Liver (tissue), 9 donors: ENCODE data around the gene CXCL11. TPM values are rescaled to one million over a fixed set of nuclear protein-coding genes. Genes with fewer than 3 reads are reported as not detected.
"Not testable (repeated sequence)": the region's sequence is repeated elsewhere in the genome, so short reads cannot be mapped to it uniquely, and the experiment has no call there.

Source experiments
- DNase-seq: peaks from one replicate; pipeline ENCODE4 v3.0.0-alpha.2; 2017; ENCODE audit warnings: low spot score
- H3K27ac ChIP-seq, 2 donors: one replicate each; pipeline ENCODE4 v1.7.0; 2013; ENCODE audit warnings: inconsistent platforms in 2 of 2, low read length in 2 of 2, control low read depth in 1 of 2, low read depth in 1 of 2, mild to moderate bottlenecking in 1 of 2
- H3K27me3 ChIP-seq, 4 donors: one replicate each; pipeline versions ENCODE4 v1.6.1 to v1.7.0; 2013; ENCODE audit warnings: low read length in 3 of 4, inconsistent platforms in 1 of 4, mild to moderate bottlenecking in 1 of 4, moderate library complexity in 1 of 4; ENCODE audit not compliant: control insufficient read depth in 4 of 4, insufficient read depth in 4 of 4
- H3K36me3 ChIP-seq, 4 donors: one replicate each; pipeline versions ENCODE4 v1.6.1 to v1.7.0; 2013; ENCODE audit warnings: low read length in 3 of 4, mild to moderate bottlenecking in 3 of 4, low read depth in 1 of 4, moderate library complexity in 1 of 4; ENCODE audit not compliant: control insufficient read depth in 4 of 4, insufficient read depth in 3 of 4
- H3K4me1 ChIP-seq, 4 donors: one replicate each; pipeline versions ENCODE4 v1.6.1 to v1.7.0; 2013; ENCODE audit warnings: low read length in 3 of 4, mild to moderate bottlenecking in 3 of 4, moderate library complexity in 1 of 4; ENCODE audit not compliant: control insufficient read depth in 4 of 4, insufficient read depth in 4 of 4
- H3K4me3 ChIP-seq, 3 donors: one replicate each; pipeline versions ENCODE4 v1.6.1 to v1.7.0; 2013; ENCODE audit warnings: low read length in 3 of 3, control low read depth in 1 of 3, low read depth in 1 of 3, mild to moderate bottlenecking in 1 of 3
- H3K9ac ChIP-seq, 2 donors: one replicate each; pipeline ENCODE4 v1.7.0; 2013; ENCODE audit warnings: low read length in 2 of 2, mild to moderate bottlenecking in 2 of 2, moderate library complexity in 2 of 2, control low read depth in 1 of 2, low read depth in 1 of 2
- H3K9me3 ChIP-seq, 4 donors: one replicate each; pipeline versions ENCODE4 v1.6.1 to v1.7.0; 2013; ENCODE audit warnings: low read length in 3 of 4; ENCODE audit not compliant: control insufficient read depth in 4 of 4
- ATF3 ChIP-seq: IDR thresholded peaks from 2 replicates; pipeline ENCODE4 v1.6.1; 2016; ENCODE audit warnings: antibody characterized with exemption
- EGR1 ChIP-seq, 2 donors: IDR thresholded peaks; 2 replicates each; pipeline ENCODE4 v1.6.1; 2016 to 2018; ENCODE audit warnings: antibody characterized with exemption in 2 of 2, low read depth in 2 of 2
- FOXA1 ChIP-seq: IDR thresholded peaks from 2 replicates; pipeline ENCODE4 v1.6.1; 2016; ENCODE audit warnings: antibody characterized with exemption
- FOXA2 ChIP-seq: IDR thresholded peaks from 2 replicates; pipeline ENCODE4 v1.6.1; 2016; ENCODE audit warnings: antibody characterized with exemption
- GABPA ChIP-seq, 2 donors: IDR thresholded peaks in 1 of 2; conservative IDR thresholded peaks in 1 of 2; 2 replicates each; pipeline ENCODE4 v1.6.1; 2016; ENCODE audit warnings: antibody characterized with exemption in 2 of 2, mild to moderate bottlenecking in 1 of 2, moderate library complexity in 1 of 2
- HNF4G ChIP-seq: IDR thresholded peaks from 2 replicates; pipeline ENCODE4 v1.6.1; 2016; ENCODE audit warnings: antibody characterized with exemption
- JUND ChIP-seq, 2 donors: IDR thresholded peaks; 2 replicates each; pipeline ENCODE4 v1.6.1; 2016; ENCODE audit warnings: antibody characterized with exemption in 2 of 2
- NR2F2 ChIP-seq: IDR thresholded peaks from 2 replicates; pipeline ENCODE4 v1.6.1; 2016; ENCODE audit warnings: antibody characterized with exemption
- RAD21 ChIP-seq, 2 donors: IDR thresholded peaks; 2 replicates each; pipeline ENCODE4 v1.6.1; 2016; ENCODE audit warnings: antibody characterized with exemption in 2 of 2, mild to moderate bottlenecking in 2 of 2
- REST ChIP-seq: IDR thresholded peaks from 2 replicates; pipeline ENCODE4 v1.6.1; 2016; ENCODE audit warnings: antibody characterized with exemption, mild to moderate bottlenecking
- RXRA ChIP-seq, 2 donors: IDR thresholded peaks; 2 replicates each; pipeline ENCODE4 v1.6.1; 2017 to 2018; ENCODE audit warnings: antibody characterized with exemption in 2 of 2, mild to moderate bottlenecking in 1 of 2
- SP1 ChIP-seq: IDR thresholded peaks from 2 replicates; pipeline ENCODE4 v1.6.1; 2018; ENCODE audit warnings: antibody characterized with exemption, mild to moderate bottlenecking
- TAF1 ChIP-seq: conservative IDR thresholded peaks from 2 replicates; pipeline ENCODE4 v1.6.1; 2016; ENCODE audit warnings: antibody characterized with exemption, mild to moderate bottlenecking
- YY1 ChIP-seq: IDR thresholded peaks from 2 replicates; pipeline ENCODE4 v1.6.1; 2016; ENCODE audit warnings: antibody characterized with exemption, mild to moderate bottlenecking
- WGBS: extraction: QIAGEN DNeasy Blood & Tissue Kit; methylation state at CpG from one replicate; pipeline ENCODE4 v1.1.7; 2013; 5-methylcytosine and 5-hydroxymethylcytosine counted together
- polyA plus RNA-seq, 2 donors: library from polyadenylated mRNA; stranded (reverse) in 1 of 2; unstranded in 1 of 2; fragments of 200-250 nt in 1 of 2; fragments of >200 nt in 1 of 2; fragmentation: Nextera tagmentation in 1 of 2; extraction: Ambion mirVana in 1 of 2; gene quantifications; one replicate each; pipeline versions ENCODE4 v1.2.1 to v1.2.3, GENCODE V29; 2013 to 2015
- total RNA-seq, 2 donors: library from RNA; depleted of rRNA; stranded (reverse); fragments of >200 nt; gene quantifications; one replicate each; pipeline ENCODE4 v1.2.3, GENCODE V29; 2014
- TF ChIP-seq, protein P1 (sequence below): fragments of 150-350 bp; IDR thresholded peaks from 2 replicates; pipeline ENCODE4 v1.5.1; 2017; ENCODE audit warnings: improper control_type of control experiment, low read depth, low read length; ENCODE audit not compliant: missing input control
- TF ChIP-seq, protein P2 (sequence below): IDR thresholded peaks from 2 replicates; pipeline ENCODE4 v1.6.1; 2016; ENCODE audit warnings: antibody characterized with exemption
- TF ChIP-seq, protein P3 (sequence below): IDR thresholded peaks from 2 replicates; pipeline ENCODE4 v1.6.1; 2016; ENCODE audit warnings: antibody characterized with exemption
- donor health status: healthy.
- donor health status: healthy.
- donor health status: healthy.
- donor health status: healthy.
- donor health status: healthy.

Gene CXCL11
- total and polyA plus RNA-seq, 4 donors = 0.27 to 0.79 TPM; not detected in 2

DNA sequence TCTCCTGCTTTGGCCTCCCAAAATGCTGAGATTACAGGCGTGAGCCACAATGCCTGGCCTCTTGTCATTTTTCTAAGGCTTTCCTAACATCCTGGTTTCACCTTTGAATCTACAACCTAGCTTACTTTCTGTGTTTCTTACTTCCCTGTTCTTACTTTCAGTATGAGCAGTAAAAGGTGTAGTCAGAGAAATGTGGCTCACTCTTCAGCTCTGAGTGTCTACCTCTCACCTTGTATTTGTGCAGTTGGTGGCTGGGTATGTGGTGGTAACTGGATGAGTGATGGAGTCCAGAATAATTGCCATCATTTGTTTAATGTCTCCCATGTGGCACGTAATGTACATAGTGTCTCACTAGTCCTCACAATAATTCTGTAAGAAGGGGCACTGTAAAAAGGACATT lies 19.1 kb upstream of the CXCL11 start (continued):
- TF ChIP-seq, protein P1, sequence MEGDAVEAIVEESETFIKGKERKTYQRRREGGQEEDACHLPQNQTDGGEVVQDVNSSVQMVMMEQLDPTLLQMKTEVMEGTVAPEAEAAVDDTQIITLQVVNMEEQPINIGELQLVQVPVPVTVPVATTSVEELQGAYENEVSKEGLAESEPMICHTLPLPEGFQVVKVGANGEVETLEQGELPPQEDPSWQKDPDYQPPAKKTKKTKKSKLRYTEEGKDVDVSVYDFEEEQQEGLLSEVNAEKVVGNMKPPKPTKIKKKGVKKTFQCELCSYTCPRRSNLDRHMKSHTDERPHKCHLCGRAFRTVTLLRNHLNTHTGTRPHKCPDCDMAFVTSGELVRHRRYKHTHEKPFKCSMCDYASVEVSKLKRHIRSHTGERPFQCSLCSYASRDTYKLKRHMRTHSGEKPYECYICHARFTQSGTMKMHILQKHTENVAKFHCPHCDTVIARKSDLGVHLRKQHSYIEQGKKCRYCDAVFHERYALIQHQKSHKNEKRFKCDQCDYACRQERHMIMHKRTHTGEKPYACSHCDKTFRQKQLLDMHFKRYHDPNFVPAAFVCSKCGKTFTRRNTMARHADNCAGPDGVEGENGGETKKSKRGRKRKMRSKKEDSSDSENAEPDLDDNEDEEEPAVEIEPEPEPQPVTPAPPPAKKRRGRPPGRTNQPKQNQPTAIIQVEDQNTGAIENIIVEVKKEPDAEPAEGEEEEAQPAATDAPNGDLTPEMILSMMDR = no peak
- TF ChIP-seq FOXA2 (no peak), GABPA (IDR thresholded peaks at IDR 0.05 in 1 of 2, conservative IDR thresholded peaks at IDR 0.05 in 1 of 2) (no peak), RAD21 (IDR thresholded peaks at IDR 0.05) (no peak), TAF1 (no peak)

DNA sequence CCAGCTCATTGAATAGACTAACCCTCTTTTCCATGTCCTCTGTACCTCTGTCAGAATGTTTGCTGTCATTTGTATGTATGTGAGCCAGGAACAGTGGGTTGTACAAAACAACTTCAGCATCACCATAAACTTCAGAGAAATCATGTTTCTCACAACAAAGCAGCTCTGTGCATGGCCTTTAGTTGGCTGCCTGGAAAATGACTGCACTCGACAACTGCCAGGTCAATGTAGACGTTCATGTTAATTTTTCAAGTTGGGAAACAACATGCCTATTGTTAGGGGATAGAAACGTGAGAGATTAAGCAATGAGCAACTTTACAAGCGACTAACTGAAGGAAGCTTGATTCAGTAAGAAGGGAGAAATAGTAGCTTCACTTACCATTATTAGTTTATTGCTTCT lies 17.9 kb upstream of the CXCL11 start:
- no peaks in the 10 kb centered on the region for H3K36me3 ChIP-seq
- DNase-seq = no peak
- no peak overlapping the region for H3K4me3 ChIP-seq
- peaks cover 0 to 4% (median under 1%) of the 10 kb centered on the region in 4 donors for H3K4me1 ChIP-seq
- no peak overlapping the region for H3K27ac ChIP-seq
- TF ChIP-seq FOXA1 (no peak), GABPA (IDR thresholded peaks at IDR 0.05 in 1 of 2, conservative IDR thresholded peaks at IDR 0.05 in 1 of 2) (no peak), REST (no peak), SP1 (no peak), EGR1 (IDR thresholded peaks at IDR 0.05; ENCODE audit: low read depth in 2 of 2) (no peak), NR2F2 (no peak), JUND (IDR thresholded peaks at IDR 0.05) (no peak), TAF1 (no peak), RXRA (IDR thresholded peaks at IDR 0.05) (no peak), ATF3 (no peak), FOXA2 (no peak), HNF4G (no peak), YY1 (no peak), RAD21 (IDR thresholded peaks at IDR 0.05) (no peak)
- TF ChIP-seq, protein P2, sequence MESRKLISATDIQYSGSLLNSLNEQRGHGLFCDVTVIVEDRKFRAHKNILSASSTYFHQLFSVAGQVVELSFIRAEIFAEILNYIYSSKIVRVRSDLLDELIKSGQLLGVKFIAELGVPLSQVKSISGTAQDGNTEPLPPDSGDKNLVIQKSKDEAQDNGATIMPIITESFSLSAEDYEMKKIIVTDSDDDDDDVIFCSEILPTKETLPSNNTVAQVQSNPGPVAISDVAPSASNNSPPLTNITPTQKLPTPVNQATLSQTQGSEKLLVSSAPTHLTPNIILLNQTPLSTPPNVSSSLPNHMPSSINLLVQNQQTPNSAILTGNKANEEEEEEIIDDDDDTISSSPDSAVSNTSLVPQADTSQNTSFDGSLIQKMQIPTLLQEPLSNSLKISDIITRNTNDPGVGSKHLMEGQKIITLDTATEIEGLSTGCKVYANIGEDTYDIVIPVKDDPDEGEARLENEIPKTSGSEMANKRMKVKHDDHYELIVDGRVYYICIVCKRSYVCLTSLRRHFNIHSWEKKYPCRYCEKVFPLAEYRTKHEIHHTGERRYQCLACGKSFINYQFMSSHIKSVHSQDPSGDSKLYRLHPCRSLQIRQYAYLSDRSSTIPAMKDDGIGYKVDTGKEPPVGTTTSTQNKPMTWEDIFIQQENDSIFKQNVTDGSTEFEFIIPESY = no peak
- TF ChIP-seq, protein P1 = no peak
- TF ChIP-seq, protein P3, sequence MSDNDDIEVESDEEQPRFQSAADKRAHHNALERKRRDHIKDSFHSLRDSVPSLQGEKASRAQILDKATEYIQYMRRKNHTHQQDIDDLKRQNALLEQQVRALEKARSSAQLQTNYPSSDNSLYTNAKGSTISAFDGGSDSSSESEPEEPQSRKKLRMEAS = no peak
- no peaks in the 10 kb centered on the region for H3K27me3 ChIP-seq
- WGBS = 60% methylated on average over 4 of the region's 4 CpGs
- no peaks in the 10 kb centered on the region for H3K9me3 ChIP-seq
- H3K9ac ChIP-seq = no peak overlapping the region

DNA sequence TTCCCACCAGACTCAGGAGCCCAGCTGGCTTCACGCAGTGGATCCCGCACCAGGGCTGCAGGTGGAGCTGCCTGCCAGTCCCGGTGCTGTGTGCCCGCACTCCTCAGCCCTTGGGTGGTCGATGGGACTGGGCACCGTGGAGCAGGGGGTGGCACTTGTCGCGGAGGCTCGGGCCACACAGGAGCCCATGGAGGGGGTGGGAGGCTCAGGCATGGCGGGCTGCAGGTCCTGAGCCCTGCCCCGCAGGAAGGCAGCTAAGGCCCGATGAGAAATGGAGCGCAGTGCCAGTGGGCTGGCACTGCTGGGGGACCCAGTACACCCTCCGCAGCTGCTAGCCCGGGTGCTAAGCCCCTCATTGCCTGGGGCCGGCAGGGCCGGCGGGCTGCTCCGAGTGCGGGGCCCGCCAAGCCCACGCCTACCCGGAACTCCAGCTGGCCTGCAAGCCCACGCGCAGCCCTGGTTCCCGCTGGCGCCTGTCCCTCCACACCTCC lies 14.7 kb upstream of the CXCL11 start:
- WGBS = 93% methylated on average over 27 of the region's 27 CpGs
- not testable (repeated sequence) for H3K27me3 ChIP-seq, H3K36me3 ChIP-seq, H3K27ac ChIP-seq, H3K9ac ChIP-seq, H3K4me3 ChIP-seq, H3K4me1 ChIP-seq, H3K9me3 ChIP-seq, DNase-seq

DNA sequence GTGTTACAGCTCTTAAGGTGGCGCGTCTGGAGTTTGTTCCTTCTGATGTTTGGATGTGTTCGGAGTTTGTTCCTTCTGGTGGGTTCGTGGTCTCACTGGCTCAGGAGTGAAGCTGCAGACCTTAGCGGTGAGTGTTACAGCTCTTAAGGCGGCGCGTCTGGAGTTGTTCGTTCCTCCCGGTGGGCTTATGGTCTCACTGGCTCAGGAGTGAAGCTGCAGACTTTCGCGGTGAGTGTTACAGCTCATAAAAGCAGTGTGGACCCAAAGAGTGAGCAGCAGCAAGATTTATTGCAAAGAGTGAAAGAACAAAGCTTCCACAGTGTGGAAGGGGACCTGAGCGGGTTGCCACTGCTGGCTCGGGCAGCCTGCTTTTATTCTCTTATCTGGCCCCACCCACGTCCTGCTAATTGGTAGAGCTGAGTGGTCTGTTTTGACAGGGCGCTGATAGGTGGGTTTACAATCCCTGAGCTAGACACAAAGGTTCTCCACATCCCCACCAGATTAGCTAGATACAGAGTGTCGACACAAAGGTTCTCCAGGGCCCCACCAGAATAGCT lies 14.1 kb upstream of the CXCL11 start:
- H3K36me3 ChIP-seq, H3K4me1 ChIP-seq, DNase-seq, H3K9ac ChIP-seq, H3K4me3 ChIP-seq, H3K27me3 ChIP-seq, H3K9me3 ChIP-seq, H3K27ac ChIP-seq: not testable (repeated sequence)
- WGBS = 89% methylated on average over 17 of the region's 17 CpGs
